DLD1 (cell line): ENCODE results near the gene TTC7B.

Experiments used
- in situ Hi-C: cut with HindIII; loops from 2 replicates; pipeline ENCODE4 v1.10.0; 2017; ENCODE audit warnings: low sequenced_read_pairs

The TTC7B gene

DNA sequence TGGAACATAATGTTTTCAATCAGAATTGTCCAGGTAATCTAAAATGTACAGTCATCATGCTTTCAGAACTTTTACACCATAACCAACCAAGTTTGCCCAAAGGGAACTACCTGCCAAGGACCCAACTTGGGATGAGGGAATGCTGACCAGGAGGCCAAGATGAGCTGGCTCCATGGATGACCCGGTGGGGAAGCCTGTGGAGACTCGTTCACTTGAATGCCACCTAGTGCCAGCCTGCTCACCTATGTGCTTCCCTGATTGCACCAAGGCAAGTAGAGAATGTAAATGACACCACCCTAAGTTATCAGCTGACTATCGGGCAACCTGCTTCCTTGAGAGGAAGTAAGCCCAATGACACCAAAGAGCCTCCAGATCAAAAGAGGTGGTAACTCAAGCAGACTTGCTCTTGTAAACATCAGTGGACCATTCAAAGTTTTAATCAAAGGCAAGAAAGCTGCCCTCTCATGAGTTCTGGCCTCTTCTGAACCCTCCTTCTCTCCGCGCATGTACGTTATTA, 137.3 kb downstream of the TTC7B start:
- in situ Hi-C loops, result no loop called here

GRCh38 chr14:90678420-90678819, 137.8 kb downstream of the TTC7B start:
- in situ Hi-C loops, result no loop called here

DNA sequence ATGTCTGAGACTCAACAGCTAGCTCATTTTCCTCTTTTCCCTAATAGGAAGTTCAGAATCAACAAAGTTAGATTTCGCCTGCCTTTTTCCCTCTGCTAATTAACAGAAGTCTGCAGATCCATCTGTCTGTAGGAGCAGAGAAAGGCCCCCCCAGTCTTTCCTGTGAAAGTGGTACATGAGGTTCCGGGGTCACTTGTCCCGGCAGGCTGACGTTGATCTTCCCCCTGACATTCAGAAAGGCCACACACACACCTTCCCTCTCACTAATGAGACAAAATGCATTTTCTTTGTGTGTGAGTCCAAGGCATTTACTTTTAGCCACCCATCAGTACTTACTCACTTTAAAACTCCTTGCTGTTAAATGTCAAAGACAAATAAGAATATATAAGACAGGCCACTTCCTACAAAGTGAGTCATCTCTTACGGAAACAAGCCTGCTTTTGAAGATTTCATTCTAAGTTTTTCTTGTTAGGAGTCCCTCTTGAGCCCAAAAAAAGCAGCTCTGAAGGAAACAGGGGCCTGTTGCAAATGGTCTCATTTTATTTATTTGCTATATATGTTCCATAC, 138.7 kb downstream of the TTC7B start:
- in situ Hi-C loops, result no loop called here

GRCh38 chr14:90676912-90677311, 139.3 kb downstream of the TTC7B start:
- in situ Hi-C loops, result no loop called here

DNA sequence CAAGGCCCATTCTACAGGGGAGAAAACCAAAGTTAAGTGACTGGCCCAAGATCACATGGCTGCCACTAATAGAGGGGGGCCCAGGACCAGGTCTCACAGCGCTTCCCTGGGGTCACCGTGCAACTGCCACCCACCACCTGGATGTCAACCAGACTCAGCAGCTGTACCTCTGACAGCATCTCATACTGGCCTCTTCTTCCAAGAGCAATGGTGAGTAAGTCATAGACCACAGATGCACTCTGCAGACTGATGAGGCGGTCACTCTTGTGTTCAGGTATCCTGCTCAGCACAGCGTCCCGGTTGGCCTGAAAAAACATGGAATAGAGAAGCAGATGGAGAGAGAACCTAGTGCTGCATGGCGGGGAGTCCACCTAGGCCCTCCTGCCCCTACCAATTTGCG, 139.9 kb downstream of the TTC7B start:
- in situ Hi-C loops, result no loop called here

- in situ Hi-C loops, result no loop called here
These were observed 140.8 kb downstream of the TTC7B start for GRCh38 chr14:90675399-90675798.

DNA sequence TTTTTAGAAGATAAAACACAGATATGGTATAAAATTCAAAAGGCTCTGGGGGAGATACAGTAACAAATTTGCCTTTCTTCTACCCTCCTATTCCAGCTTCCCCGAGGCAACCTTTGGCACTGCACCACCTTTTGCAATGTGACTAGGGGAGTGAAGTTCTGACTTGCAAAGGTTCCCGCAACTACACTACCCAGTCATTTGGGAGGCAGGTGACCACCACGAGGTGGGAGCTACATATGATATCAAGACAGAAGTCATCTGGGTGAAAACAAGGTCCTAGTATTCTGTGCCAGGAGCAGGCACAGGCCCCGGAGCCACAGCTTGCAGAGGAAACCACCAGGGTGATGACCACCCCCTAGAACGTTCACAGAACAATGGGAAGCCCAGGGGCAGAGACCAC, 141.5 kb downstream of the TTC7B start:
- in situ Hi-C loops, result no loop called here

DNA sequence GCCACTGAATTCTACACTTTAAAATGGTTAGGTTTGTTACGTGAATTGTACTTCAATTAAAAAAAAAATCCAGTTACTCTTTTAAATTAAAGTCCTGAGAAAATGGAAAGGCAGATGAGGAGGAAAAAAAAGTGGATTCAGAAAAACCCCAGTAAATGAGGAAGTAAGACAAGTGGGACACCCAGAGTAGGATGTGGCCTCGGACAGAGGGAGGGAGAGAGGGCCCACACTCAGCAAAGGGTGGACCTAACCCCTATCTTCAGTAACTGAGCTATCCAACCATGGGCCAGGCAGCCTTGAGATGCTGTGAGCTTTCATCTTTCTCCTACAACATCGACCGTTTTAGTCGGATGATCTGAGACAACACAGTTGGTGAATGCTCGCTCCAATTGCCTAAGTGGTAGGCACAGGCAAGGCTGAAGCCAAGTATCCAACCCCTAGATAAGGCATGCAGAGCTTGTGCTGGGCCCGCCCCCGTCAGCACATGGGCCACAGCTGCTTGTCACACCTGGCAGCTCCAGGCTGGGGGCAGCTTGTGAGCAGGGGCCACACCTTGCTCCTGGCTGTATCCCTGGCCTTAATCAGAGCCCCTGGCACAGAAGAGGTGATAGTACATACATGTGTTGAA, 142.1 kb downstream of the TTC7B start:
- in situ Hi-C loops, result no loop called here

GRCh38 chr14:90671382-90672234, 144.6 kb downstream of the TTC7B start:
- in situ Hi-C loops, result no loop called here

DNA sequence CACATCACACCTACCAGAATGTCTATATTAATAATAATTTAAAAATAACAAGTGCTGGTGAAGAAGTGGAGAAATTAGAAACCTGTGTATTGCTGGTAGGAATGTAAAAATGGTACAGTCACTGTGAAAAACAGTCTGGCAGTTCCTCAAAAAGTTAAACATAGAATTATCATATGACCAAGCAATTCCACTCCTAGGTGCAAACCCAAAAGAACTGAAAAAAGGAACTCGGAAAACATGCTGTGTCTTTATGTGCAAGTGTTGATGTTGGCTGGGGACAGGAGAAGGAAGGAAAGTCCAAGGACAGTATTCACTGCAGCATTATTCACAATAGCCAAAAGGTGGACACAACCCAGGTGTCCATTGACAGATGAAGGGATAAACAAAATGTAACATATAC, 146.5 kb downstream of the TTC7B start:
- in situ Hi-C loops, result no loop called here

- in situ Hi-C loops, result no loop called here
These were observed 149.7 kb downstream of the TTC7B start for GRCh38 chr14:90666571-90666970.

DNA sequence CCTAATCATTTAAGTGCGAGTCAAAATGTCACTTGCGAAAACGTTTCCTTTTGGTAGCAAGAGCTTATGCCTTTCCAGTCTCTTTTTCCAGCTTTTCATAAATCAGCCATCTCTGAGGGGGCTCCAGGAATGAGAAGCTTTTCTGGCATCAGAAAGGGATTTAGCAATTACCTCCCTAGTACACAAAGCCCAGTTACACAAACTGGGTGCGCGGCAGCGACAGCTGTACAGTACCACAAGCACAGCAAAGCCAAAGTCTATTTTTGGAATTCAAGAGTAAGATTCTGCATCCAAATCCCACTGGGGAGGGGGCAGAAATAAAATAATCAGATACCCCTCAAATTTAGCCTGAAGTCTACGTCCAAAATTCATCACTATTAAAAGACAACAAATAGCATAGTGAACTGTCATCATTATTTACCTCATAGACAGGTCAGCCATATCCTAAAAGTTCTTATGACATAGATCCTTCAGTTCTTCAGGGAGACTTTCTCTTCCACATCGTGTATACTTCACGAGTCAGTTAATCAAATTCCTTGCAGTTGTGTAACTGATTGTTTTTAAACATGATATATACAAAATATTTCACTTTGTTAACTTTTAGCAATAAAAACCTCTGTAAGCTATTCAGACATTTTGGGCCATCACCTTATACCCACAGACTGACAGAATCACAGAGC, 150.8 kb downstream of the TTC7B start:
- in situ Hi-C loops, result no loop called here

GRCh38 chr14:90664911-90665310, 151.3 kb downstream of the TTC7B start:
- in situ Hi-C loops, result no loop called here

GRCh38 chr14:90663680-90664079, 152.6 kb downstream of the TTC7B start:
- in situ Hi-C loops, result no loop called here

DNA sequence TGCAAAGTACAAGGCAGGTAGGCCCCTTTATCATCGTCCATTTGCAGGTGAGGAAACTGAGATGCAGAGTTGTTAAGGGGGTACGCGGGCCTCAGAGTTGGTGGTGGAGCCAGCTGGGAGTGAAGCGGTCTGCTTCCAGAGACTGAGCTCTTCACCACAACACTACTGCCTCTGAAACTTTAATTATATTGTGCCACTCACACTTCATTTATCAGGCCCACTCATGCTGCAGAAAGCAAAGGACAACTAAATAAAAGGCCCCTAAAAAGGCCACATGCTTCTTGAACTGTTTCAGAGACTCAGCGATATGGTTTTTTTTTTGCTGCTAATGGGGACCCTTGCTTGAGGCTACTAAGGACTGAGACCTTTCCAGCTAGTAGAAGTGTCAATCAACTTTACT, 153.1 kb downstream of the TTC7B start:
- in situ Hi-C loops, result no loop called here

DNA sequence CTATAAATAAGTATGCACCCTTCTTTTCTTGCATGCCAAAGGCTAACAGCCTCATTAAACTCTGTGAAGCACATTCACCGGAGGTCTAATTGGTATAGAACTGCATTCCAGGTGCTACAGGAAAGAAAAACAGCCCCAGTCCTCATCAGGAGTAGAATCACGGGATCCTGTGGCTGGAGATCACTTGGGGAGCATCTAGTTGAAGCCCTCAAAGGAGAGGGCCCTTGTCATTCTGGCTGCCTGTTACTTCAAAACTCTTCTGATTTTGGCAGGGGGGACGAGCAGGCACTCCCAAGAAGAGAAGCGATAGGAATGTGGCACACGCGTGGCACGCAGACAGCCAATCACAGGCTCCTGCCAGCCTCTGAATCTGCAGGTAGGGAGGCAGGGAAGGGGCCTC, 154.4 kb downstream of the TTC7B start:
- in situ Hi-C loops, result no loop called here

- in situ Hi-C loops, result no loop called here
These were observed 155.2 kb downstream of the TTC7B start for GRCh38 chr14:90660865-90661570.

- in situ Hi-C loops, result no loop called here
These were observed 157.1 kb downstream of the TTC7B start for GRCh38 chr14:90659156-90659555.

DNA sequence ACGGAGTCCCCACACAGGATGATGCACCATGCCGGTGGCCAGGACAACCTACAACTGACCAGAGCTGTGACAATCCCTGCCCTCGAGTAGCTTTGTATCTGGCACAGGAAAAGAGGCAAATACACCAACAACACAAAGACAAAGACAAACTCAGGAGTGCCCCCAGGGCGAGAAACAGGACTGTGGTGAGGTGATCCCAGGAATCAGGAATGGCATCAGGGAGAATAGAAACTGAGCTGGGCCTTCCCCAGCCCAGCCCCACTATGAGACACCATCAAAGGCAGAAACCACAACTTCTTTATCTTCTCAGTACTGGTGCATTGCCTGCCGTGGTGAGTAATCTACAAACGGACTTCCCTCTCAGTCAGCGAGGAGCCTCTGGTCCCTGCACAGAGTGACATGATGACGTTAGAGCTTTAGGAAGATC, 157.7 kb downstream of the TTC7B start:
- in situ Hi-C loops, result no loop called here

GRCh38 chr14:90656973-90657372, 159.3 kb downstream of the TTC7B start:
- in situ Hi-C loops, result no loop called here

DNA sequence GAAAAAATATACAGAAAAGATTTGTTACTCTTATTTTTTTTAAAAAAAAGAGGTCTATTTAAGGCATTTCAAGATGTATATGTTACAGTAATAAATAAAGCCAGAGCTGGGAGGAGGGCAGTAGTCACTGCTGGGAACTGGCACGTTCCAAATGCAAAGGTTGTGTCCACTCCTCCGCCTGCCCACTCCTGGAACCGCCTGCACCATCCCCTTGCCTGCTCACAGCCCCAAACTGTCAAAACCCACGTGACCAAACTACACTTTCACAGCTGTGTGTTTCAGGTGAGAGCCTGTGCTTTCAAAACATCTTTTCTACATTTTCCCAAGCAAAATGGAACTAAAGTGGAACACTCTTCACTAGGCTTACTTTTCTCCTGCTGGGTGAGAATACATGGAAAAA, 160.4 kb downstream of the TTC7B start:
- in situ Hi-C loops, result no loop called here
